ENCODE data around the gene SLC15A4.
"Not testable (repeated sequence)": the region's sequence is repeated elsewhere in the genome, so short reads cannot be mapped to it uniquely, and the experiment has no call there.

DNA sequence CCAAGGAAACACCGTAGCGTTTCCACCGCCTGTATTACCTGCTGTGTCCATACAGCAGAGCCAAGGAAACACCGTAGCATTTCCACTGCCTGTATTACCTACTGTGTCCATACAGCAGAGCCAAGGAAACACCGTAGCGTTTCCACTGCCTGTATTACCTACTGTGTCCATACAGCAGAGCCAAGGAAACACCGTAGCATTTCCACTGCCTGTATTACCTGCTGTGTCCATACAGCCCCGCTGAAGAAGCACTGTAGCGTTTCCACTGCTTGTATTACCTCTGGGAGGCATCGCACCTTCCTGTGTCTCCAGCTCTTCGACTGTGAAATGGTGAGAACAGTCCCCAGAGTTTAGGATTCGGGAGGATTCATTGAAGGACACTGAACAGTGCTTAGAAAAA lies 16.1 kb upstream of the SLC15A4 start:
- TF ChIP-seq POLR2A (IDR thresholded peaks at IDR 0.05; ENCODE audit: low read length); SREBF2 (IDR thresholded peaks at IDR 0.05); SMC3 (IDR thresholded peaks at IDR 0.05); JUNB (IDR thresholded peaks at IDR 0.05); CEBPB (IDR thresholded peaks at IDR 0.05); ESRRA (IDR thresholded peaks at IDR 0.05; ENCODE audit: borderline replicate concordance, low read length); RCOR1 (IDR thresholded peaks at IDR 0.05; ENCODE audit: low read depth, low read length): not testable (repeated sequence)
- TF ChIP-seq, protein P1, sequence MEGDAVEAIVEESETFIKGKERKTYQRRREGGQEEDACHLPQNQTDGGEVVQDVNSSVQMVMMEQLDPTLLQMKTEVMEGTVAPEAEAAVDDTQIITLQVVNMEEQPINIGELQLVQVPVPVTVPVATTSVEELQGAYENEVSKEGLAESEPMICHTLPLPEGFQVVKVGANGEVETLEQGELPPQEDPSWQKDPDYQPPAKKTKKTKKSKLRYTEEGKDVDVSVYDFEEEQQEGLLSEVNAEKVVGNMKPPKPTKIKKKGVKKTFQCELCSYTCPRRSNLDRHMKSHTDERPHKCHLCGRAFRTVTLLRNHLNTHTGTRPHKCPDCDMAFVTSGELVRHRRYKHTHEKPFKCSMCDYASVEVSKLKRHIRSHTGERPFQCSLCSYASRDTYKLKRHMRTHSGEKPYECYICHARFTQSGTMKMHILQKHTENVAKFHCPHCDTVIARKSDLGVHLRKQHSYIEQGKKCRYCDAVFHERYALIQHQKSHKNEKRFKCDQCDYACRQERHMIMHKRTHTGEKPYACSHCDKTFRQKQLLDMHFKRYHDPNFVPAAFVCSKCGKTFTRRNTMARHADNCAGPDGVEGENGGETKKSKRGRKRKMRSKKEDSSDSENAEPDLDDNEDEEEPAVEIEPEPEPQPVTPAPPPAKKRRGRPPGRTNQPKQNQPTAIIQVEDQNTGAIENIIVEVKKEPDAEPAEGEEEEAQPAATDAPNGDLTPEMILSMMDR (IDR thresholded peaks at IDR 0.05), result not testable (repeated sequence)
- TF ChIP-seq, protein P2, sequence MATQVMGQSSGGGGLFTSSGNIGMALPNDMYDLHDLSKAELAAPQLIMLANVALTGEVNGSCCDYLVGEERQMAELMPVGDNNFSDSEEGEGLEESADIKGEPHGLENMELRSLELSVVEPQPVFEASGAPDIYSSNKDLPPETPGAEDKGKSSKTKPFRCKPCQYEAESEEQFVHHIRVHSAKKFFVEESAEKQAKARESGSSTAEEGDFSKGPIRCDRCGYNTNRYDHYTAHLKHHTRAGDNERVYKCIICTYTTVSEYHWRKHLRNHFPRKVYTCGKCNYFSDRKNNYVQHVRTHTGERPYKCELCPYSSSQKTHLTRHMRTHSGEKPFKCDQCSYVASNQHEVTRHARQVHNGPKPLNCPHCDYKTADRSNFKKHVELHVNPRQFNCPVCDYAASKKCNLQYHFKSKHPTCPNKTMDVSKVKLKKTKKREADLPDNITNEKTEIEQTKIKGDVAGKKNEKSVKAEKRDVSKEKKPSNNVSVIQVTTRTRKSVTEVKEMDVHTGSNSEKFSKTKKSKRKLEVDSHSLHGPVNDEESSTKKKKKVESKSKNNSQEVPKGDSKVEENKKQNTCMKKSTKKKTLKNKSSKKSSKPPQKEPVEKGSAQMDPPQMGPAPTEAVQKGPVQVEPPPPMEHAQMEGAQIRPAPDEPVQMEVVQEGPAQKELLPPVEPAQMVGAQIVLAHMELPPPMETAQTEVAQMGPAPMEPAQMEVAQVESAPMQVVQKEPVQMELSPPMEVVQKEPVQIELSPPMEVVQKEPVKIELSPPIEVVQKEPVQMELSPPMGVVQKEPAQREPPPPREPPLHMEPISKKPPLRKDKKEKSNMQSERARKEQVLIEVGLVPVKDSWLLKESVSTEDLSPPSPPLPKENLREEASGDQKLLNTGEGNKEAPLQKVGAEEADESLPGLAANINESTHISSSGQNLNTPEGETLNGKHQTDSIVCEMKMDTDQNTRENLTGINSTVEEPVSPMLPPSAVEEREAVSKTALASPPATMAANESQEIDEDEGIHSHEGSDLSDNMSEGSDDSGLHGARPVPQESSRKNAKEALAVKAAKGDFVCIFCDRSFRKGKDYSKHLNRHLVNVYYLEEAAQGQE (IDR thresholded peaks at IDR 0.05), result not testable (repeated sequence)
- TF ChIP-seq, protein P3, sequence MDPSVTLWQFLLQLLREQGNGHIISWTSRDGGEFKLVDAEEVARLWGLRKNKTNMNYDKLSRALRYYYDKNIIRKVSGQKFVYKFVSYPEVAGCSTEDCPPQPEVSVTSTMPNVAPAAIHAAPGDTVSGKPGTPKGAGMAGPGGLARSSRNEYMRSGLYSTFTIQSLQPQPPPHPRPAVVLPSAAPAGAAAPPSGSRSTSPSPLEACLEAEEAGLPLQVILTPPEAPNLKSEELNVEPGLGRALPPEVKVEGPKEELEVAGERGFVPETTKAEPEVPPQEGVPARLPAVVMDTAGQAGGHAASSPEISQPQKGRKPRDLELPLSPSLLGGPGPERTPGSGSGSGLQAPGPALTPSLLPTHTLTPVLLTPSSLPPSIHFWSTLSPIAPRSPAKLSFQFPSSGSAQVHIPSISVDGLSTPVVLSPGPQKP (IDR thresholded peaks at IDR 0.05; ENCODE audit: low read depth, low read length), result not testable (repeated sequence)
